OCI-M2 (cell line): Measurements from ENCODE around the gene VSIG8.
"Not testable (repeated sequence)": the region's sequence is repeated elsewhere in the genome, so short reads cannot be mapped to it uniquely, and the experiment has no call there.

Experiments
- DNase-seq: peaks from one replicate; lab custom pipeline; 2025; ENCODE audit not compliant: unreplicated experiment; lab: John Stamatoyannopoulos, UW

VSIG8 gene, protein sequence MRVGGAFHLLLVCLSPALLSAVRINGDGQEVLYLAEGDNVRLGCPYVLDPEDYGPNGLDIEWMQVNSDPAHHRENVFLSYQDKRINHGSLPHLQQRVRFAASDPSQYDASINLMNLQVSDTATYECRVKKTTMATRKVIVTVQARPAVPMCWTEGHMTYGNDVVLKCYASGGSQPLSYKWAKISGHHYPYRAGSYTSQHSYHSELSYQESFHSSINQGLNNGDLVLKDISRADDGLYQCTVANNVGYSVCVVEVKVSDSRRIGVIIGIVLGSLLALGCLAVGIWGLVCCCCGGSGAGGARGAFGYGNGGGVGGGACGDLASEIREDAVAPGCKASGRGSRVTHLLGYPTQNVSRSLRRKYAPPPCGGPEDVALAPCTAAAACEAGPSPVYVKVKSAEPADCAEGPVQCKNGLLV

DNA sequence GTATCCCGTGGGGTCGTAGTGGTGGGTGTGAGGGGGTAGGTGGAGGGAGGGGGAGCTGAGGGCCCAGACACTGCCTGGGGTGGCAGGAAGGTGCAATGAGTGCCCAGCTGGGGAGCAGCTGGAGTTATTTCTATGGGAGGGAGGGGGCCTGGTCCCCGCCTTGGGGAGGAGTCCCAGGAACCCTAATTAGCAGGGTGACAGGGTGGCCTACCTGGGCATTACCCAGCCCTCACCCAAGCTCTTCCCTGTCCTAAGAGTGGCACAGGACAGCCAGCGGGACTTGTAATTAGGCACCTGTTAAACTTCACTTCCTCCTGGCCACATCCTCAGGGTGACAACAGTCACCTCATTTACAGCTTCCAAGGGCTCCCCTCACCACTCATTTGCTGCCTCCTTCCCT is at the start of gene VSIG8:
Gene VSIG8, minus strand, starts transcription at position 101 of the 400 bp plus-strand sequence. CDS start 136 bp downstream, outside the sequence.
- DNase-seq, result no peak

DNA sequence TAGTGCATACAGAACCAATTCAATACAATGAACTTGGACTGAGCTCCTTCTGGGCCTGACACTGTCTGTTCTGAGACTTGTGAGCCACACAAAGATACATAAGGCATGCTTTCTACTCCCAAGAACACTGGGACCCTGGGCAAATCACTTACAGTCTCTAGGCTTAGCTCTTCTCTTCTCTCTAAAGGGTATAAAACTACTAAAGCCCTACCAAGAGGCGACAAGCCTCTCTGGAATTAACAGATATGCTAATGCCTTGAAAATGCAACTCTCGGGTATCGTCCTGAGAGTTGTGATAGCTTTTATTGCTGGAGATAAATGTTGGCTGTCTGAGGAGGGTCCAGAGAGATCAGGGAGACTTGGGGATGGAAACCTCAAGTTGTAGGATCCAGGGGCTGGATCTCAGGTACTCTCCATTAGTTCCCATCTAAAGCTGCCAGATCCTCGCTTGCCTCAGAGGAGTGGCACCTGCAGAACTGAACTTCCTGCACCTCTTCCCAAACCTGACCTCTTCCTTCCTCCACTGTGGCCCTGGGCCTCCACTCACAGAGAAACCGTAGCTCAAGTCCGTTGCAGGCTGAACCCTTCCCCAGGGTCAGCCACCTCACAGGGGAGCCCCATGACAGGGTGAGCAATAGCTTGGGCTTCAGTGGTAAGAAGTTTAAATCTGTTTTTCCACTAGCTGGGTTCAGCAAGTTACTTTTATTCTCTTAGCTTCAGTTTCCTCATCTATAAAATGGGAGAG is 49.0 kb upstream of the VSIG8 start:
- no peak for DNase-seq

DNA sequence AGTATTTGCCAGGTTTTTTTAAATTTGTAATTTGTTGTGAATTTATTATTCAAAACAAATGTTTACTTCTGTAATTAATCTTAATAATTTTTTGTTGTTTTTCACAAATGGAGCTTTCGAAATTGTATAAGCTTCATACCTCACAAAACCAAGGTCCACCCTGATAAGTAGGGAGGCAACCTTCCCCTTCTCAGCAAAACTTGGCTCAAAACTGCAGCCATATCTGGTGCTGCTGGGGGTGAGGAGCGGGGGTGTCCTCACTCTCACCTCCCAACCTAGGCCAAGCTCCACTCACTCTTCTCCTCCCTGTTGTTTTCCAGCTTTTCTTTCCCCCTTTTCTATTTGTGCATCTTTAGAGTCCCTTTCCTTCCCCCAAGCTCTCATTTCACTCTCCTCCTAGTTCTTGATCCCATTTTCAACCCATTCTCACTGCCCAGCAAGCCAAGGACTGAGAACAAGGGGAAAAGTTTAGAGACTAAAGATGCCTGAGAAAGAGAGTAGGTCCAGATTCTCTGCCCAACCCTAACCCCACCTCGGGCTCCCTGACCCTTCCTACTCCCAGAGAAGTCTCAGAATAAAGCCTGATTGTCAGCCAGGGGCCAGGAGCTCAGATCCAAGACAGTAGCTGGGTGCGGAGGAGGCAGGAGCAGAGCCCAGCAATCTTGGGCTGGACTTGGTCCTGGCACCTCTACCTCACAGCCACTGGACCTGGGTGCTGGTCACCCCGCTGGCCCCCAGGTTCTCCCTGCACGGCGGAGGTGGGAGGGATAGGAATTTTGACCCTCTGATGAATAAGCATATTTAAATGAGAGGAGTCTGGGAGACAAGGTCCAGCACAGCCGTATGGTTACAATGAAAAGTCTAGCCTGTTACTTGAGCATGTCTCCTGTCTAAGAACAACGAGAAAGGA is 45.8 kb upstream of the VSIG8 start:
- no peak for DNase-seq

DNA sequence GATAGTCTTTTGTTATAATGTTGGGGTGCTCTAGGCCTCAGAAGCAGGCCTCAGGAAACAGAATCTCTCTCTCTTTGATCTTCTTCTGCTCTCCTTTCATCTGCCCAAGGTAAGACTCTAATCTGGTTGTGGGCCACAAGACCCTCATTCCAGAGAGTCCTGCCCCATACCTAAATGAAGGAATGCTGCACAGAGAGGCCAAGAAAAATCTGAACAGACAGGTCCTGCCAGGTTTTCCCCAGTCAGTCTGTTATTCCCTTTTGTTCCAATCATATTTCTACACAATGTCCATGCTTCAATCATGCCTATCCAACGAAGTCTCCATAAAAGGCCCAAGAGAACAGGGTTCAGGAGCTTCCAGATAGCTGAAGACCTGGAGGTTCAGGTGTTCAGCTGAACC is 44.5 kb upstream of the VSIG8 start:
- no peak for DNase-seq

DNA sequence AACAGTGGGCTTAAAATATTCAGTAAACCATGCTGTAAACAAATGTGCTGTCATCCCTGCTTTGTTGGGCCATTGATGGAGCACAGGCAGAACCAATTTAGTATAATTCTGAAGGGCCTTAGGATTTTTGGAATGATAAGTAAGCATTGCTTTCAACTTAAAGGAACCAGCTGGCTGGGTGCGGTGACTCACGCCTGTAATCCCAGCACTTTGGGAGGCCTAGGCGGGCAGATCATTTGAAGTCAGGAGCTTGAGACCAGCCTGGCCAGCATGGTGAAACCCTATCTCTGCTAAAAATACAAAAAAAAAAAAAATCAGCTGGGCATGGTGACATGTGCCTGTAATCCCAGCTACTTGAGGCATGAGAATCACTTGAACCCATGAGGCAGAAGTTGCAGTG is 41.6 kb upstream of the VSIG8 start:
- not testable (repeated sequence) for DNase-seq

DNA sequence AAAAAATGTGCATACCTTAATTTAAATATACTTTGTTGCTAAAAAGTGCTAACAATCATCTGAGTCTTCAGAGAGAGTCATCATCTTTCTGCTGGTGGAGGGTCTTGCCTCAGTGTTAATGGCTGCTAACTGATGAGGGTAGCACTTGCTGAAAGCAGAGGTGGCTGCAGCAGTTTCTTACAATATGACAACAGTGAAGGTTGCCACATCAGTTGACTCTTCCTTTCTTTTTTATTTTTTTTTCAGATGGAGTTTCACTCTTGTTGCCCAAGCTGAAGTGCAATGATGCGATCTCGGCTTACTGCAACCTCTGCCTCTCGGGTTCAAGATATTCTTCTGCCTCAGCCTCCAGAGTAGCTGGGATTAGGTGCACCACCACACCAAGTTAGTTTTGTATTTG is 40.1 kb upstream of the VSIG8 start:
- DNase-seq, result no peak

DNA sequence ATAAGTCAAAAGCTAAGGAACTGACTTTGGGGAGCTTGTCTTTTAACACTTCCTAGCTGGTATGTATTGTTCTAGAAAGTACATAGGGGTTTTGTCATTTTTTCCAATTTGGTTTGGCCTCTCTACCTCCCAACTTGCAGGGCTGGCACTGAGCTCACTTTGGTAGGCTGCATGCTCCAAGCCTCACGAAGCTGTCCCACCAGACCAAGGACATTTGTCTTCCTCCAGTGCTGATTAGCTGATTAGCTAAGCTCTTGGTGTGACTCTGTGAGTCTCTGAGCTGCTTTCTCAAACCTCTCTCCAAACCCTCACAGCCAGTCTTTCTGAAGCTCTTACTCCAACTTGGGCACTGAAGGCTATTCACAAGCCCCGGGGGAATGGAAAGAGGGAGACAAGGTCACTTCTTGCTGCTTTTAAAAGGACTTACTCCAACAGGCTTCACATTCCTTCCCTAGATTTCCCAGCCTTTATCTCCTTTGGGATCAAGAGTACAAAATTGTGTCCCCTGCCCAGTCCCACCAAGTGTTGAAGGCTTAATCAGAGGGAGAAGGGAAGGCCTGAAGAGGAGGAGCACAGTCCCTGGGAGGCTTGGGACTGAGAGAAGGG is 38.4 kb upstream of the VSIG8 start:
- no peak for DNase-seq

DNA sequence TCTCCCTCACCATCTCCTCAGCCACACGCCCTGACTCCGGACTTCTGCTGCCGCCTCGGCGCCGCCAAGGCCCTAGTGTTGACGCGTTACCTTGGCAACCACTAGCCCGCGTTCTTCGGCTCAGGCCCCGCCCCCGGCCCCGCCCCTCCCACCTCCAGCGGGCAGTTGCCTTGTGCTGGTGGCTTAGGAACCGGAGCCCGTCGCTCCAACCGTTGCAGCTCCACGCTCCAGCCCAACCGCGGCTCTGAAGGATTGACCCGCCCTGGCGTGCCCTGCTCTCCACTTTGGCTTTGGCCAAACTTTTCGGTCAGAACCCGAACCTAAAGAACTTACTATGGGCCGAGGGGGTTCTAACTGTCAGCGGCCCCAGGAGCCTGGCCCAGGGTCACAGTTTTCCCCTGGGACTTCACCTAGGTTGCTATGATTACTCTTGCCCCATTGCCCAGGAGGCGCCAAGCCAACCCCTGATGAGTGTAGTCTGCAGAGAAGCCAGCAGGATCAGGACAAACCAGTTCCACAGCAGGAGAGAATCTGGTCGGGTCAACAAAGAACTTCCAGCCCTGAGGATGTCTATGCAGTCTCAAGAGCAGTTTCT is 37.7 kb upstream of the VSIG8 start, which contains the start of gene CFAP45:
Gene CFAP45, minus strand, starts transcription at position 80 of the 595 bp plus-strand sequence. Its CDS starts 67 bp downstream, at position 13.
- no peak for DNase-seq

DNA sequence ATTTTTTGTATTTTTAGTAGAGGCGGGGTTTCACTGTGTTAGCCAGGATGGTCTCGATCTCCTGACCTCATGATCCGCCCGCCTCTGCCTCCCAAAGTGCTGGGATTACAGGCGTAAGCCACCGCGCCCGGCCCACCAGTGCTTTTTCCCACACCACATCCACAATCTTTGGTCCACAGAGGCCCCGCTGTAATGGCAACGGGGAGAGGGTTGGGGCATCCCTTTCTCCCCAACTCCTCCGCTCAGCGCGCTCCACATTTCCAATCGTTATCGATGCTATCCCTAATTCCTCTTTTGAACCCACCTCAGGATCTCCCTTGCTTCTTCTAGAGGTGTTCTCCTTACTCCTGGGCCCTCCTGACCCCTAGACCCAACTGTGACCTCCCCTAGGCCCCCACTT is 37.2 kb upstream of the VSIG8 start:
- DNase-seq, result not testable (repeated sequence)

DNA sequence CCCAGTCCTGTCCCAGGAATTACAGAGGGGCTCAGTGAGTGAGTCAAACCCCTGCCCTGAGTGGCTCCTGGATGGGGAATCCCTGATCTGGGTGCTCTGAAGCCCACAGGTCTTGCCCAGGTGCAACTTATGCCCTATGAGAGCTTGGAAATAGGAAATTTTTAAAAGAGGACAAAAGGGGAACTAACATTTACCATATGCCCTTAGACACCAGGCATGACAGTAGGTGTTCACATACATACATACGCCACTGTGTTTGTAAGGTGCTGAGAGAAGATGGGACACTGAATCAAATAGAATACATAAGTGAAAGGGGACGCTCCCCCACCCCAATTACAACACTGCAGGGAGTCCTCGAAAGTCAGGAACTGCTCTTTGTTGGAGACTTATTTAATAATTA is 36.1 kb upstream of the VSIG8 start:
- DNase-seq, result no peak

DNA sequence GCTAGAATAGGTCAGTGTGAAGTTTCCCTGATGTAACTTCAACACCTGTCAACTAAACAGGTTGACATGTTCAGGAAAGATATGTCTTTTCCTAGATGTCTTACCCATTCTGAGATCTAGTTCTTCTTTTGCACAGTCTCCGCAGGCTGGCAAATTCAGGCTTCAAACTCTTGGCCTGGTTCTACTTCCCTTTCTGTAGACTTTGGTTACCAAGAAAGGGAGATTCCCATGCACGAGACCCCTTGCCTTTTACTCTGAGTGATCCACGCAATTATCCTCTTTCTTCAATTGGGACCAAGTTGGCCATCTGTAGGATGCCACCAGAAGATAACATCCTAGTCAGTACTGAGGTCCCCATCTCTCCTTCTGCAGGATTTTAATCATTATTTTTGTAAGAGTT is 35.5 kb upstream of the VSIG8 start:
- no peak for DNase-seq

DNA sequence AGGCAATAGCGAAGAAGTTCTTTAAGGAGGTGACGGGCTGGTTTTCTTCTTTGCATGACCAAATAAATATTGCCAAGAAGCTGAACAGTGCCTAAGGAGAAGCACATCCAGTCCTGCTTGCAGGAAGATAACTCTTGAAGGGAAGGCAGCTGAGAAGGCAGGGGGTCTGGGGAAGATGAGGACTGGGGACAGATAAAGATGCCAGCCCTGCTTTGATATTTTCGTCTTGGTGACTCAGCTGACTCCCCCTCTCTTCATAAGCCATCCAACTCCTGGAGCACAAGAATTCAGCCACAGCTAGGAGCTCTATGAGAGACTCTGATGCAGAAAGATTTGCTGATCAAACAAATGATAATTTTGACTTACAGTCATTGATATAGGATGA is 34.1 kb upstream of the VSIG8 start:
- DNase-seq, result no peak

DNA sequence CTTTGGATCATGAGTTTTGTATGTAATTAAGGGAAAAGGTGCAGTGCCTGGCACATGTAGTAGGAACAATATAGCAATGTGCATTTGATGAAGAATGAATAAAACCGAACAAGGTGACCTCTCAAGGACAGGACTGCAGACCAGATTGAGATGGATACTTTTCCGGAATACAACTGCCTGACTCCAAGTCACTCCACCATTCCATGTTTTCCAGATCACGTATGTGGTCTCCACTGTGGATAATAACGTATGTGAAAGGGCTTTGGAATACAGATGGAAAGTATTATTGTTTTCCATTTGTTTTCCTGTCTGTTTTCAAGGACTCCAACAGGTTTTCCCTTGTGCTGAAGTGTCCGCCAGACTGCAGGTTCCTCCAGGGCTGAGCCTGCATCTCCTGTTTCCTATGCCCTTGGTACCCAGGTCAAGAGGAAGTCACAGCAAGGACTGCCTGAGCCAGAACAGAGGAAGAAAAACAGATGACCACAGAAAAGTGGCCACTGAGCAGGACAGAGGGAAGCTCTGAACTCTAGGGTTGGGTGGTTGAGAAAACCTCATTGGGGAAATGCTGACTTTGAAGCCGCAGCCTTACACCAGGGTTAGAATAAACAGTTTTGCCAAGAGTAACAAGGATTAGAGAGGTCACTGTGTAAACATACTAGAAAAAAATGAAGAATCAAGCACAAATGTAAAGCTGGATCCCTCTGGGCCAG is 33.5 kb upstream of the VSIG8 start:
- DNase-seq, result no peak

DNA sequence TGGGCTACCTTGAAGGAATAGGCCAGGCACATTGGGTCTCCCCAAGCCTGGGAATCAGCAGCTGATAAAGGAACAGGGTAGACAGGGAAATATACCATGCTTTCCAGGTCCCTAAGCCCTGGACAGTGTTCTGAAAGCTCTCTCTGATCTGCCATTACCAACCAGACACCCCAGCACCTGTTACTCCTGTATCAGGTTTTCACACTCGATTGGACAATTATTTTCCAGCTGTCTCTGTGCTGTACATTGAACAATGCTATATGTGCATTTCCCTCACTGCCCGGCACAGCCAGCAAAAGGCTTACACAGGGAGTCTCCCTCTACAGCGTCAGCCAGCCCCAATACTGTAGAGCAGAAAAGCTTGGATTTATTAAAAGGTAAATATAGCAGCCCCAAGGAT is 32.8 kb upstream of the VSIG8 start:
- DNase-seq, result no peak

DNA sequence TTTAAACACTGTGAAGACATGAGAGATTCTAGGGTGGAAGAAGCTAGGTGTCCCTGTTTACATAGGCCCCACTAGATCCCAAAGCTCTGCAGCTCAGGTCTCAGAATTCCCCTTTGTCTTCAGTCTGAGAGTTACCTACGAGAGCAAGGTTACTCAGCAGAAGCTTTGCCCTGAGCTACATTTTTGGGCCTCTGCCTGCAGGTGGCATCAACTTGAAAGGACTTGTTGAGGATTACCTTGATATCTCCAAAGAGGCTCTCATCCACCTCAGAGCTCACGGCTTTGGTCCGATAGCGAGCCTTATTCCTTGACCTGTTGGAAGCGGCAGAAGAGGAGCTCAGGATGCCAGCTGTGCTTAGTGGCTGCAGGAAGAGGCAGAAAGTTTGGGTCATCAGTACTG is 30.5 kb upstream of the VSIG8 start:
- DNase-seq, result no peak

DNA sequence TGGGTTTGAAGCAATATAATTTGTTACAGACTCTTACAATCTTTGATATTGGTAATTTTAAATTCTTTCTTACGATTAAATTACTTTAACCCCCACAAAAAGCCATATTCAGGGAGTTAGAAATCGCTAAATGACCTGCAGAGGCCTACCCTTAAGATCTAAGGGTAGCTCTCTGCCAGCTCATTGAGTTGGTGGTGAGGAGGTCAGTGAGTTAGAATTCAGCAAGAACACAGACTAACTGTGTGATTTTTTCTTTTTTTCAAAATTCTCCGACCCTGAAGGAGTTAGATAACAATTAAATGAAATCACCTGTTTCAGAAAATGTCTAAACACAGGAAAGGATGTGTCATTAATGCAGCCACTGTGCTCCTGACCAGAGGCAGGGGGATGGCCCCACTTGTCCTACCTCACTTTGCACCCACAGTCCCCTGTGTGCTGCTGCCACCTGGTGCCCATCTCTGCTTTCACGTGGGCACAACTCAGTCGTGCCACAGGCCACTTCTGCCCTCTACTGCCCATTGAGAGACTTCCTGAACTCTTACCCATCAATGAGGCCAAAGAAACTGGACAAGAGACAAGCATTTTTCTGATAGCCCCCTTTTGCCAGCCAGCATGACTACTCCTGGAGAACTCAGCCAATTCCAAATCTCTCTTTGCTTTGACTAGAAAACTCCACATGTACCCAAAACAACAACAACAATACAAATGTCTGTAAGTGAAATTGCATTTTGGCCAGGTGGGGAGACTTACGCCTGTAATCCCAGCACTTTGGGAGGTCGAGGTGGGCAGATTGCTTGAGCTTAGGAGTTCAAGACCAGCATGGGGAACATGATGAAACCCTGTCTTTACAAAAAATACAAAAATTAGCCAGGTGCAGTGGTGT is 29.1 kb upstream of the VSIG8 start:
- DNase-seq, result no peak

DNA sequence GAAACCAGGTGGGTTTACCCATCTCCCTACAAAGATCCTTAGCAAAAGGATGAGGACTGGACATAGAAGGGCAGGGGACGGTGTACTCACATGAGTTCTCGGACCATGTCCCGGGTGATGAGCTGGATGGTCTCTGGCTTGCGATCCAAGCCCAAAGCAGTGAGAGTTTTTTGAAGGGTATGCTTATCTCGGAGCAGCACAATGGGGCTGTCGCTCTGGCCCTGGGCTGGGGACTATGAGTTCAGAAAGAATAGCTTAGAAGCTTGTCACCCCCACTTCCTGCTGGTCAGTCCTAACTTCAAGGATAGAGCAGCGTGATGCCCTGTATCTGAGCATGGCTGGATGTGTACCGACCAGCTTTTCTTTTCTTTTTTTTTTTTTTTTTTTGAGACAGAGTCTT is 27.9 kb upstream of the VSIG8 start:
- no peak for DNase-seq

DNA sequence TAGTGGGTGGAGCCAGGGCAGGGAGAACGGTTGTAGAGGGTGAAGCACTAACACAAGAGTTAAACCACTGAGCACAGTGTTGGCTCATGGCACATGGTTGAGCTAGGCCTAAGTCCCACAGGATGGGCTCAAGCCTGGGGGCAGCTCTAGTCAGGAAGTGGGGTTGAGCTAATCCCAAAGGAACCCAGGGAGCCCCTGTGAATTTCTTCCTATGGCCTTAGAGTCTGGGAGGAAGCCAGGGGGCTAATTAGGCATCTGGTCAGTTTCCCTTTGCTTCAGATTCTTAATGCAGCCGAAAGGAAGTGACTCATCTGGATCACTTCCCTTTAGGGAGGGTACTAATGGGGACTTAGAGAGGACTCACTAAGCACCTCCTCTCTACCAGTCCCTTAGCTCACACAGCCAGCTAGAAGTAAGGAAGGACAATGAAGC is 27.4 kb upstream of the VSIG8 start:
- no peak for DNase-seq

DNA sequence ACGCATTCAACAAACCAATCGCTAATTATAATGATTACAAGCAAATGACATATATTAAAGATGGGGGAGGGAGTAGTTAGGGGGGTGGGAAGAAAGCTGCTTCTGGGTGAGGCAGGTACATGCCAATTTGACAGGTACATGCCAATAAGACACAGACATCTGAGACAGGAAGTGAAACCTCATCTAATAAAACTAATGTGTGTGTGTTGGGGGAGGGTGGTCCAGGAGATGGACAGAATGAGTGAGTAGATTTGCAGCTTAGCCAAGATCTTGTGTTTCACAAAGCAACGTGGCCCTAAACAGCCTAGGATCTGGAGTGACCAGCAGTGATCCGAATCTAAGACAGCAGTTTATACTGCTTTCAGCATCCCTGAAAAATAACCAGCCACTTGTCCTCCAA is 26.7 kb upstream of the VSIG8 start:
- DNase-seq, result no peak
